Spleen (tissue), 11 donors: ENCODE measurements around the gene NR1I3. TPM values are rescaled to one million over a fixed set of nuclear protein-coding genes. Genes with fewer than 3 reads are reported as not detected.

Source experiments
- DNase-seq: peaks from one replicate; pipeline ENCODE4 v3.0.0-alpha.2; 2020
- H3K27ac ChIP-seq, 8 donors: fragments of 200-600 bp; sonication (generic) in 7 of 8; 1 replicate in 4 of 8; 2 replicates in 4 of 8; pipeline versions ENCODE4 v1.5.0 to v1.8.0; 2016 to 2021; ENCODE audit warnings: inconsistent platforms in 4 of 8, mild to moderate bottlenecking in 4 of 8, moderate library complexity in 1 of 8
- H3K27me3 ChIP-seq, 7 donors: fragments of 200-600 bp; sonication (generic) in 6 of 7; replicated peaks in 1 of 7; 1 replicate in 4 of 7; 2 replicates in 3 of 7; pipeline versions ENCODE4 v1.5.0 to v1.8.0; 2016 to 2021; ENCODE audit warnings: inconsistent platforms in 3 of 7, mild to moderate bottlenecking in 1 of 7
- H3K36me3 ChIP-seq, 6 donors: fragments of 200-600 bp; sonication (generic) in 5 of 6; 1 replicate in 4 of 6; 2 replicates in 2 of 6; pipeline versions ENCODE4 v1.5.0 to v1.8.0; 2016 to 2021; ENCODE audit warnings: inconsistent platforms in 2 of 6
- H3K4me1 ChIP-seq, 6 donors: fragments of 200-600 bp; sonication (generic) in 5 of 6; 1 replicate in 3 of 6; 2 replicates in 3 of 6; pipeline versions ENCODE4 v1.5.0 to v1.8.0; 2016 to 2021; ENCODE audit warnings: inconsistent platforms in 3 of 6
- H3K4me3 ChIP-seq, 8 donors: fragments of 200-600 bp; sonication (generic) in 7 of 8; 1 replicate in 4 of 8; 2 replicates in 4 of 8; pipeline versions ENCODE4 v1.5.0 to v1.8.0; 2016 to 2021; ENCODE audit warnings: inconsistent platforms in 4 of 8, mild to moderate bottlenecking in 4 of 8, moderate library complexity in 2 of 8
- H3K9me3 ChIP-seq, 8 donors: fragments of 200-600 bp; sonication (generic) in 7 of 8; 1 replicate in 4 of 8; 2 replicates in 4 of 8; pipeline versions ENCODE4 v1.5.0 to v1.8.0; 2016 to 2021; ENCODE audit warnings: inconsistent platforms in 4 of 8
- CTCF ChIP-seq, 11 experiments: fragments of 200-600 bp in 7 of 11; fragments of 450-650 bp in 4 of 11; sonication (generic) in 4 of 11; IDR thresholded peaks in 8 of 11; conservative IDR thresholded peaks in 3 of 11; 1 replicate in 7 of 11; 2 replicates in 4 of 11; pipeline versions ENCODE4 v1.4.0 to v1.8.0; 2016 to 2021; ENCODE audit warnings: antibody characterized with exemption in 11 of 11, inconsistent platforms in 4 of 11, mild to moderate bottlenecking in 1 of 11
- POLR2A ChIP-seq, 3 donors: fragments of 450-650 bp; IDR thresholded peaks; one replicate each; pipeline ENCODE4 v1.5.1; 2017; ENCODE audit warnings: antibody characterized with exemption in 3 of 3, mild to moderate bottlenecking in 1 of 3
- POLR2AphosphoS5 ChIP-seq, 3 donors: sonication (generic); formaldehyde crosslinking; IDR thresholded peaks; one replicate each; pipeline ENCODE4 v1.5.1; 2017; ENCODE audit warnings: antibody characterized with exemption in 3 of 3
- WGBS, 5 donors: extraction: QIAGEN DNeasy Blood & Tissue Kit in 3 of 5; methylation state at CpG; one replicate each; pipeline versions ENCODE4 v1.1.5 to v1.1.7; 2013 to 2018; 5-methylcytosine and 5-hydroxymethylcytosine counted together
- intact Hi-C: fragments of 100-400 bp; cut with DNase I; formaldehyde crosslinking; loops from one replicate; pipeline ENCODE4 v1.15.0; 2023; ENCODE audit warnings: low total_unique reads
- polyA plus RNA-seq, 3 donors: library from polyadenylated mRNA; stranded (reverse); fragments of 200-250 nt; gene quantifications; one replicate each; pipeline ENCODE4 v1.2.1, GENCODE V29; 2013
- total RNA-seq, 7 donors: library from RNA; depleted of rRNA in 3 of 7; stranded (reverse); fragments of >200 nt in 3 of 7; fragmentation: NEBNext Ultra II Directional in 4 of 7; extraction: Animal tissue kit (Norgen Biotek cat#: 25700) in 4 of 7; gene quantifications; one replicate each; pipeline versions ENCODE4 v1.1.0 to v1.2.1, GENCODE V29; 2016 to 2021
- donor health status: healthy with polysubstance abuse.
- donor health status: DM: no; HTN: no; CAD: no; lungs with moderate emphysema.
- donor health status: DM: no; HTN: no; CAD: no.
- donor health status: Bipolar disorder and iron deficiency.
- donor health status: healthy.
- donor health status: DM: no; HTN: no; CAD: no.
- donor health status: DM: yes; HTN: yes; CAD: no.

The NR1I3 gene
- total and polyA plus RNA-seq, 10 donors, result 0.06 to 0.11 TPM; not detected in 8

- no peaks in the 10 kb centered on the region for H3K27me3 ChIP-seq
- peak; percentile 53 for DNase-seq
- 65 to 86% (median 76%) methylated on average over 8 of the region's 8 CpGs for WGBS, 5 donors
- H3K4me1 ChIP-seq, result peaks cover 47 to 94% (median 81%) of the 10 kb centered on the region in 6 donors
- intact Hi-C loops, result no loop called here
- no peak overlapping the region for H3K4me3 ChIP-seq
- H3K9me3 ChIP-seq, result no peaks in the 10 kb centered on the region
- no peak for TF ChIP-seq POLR2A (IDR thresholded peaks at IDR 0.05)
- TF ChIP-seq CTCF (IDR thresholded peaks at IDR 0.05 in 8 of 11, conservative IDR thresholded peaks at IDR 0.05 in 3 of 11), result no peak
- TF ChIP-seq POLR2AphosphoS5 (IDR thresholded peaks at IDR 0.05), result no peak
- H3K27ac ChIP-seq, result no peak overlapping the region
- peaks cover 0 to 8% (median 0%) of the 10 kb centered on the region in 6 donors for H3K36me3 ChIP-seq
These were observed 46.0 kb downstream of the NR1I3 start for GRCh38 chr1:161191971-161192370.

GRCh38 chr1:161190962-161191521 is 47.0 kb downstream of the NR1I3 start:
- peak; percentile 80 for DNase-seq
- H3K4me1 ChIP-seq, result peaks cover 47 to 94% (median 82%) of the 10 kb centered on the region in 6 donors
- intact Hi-C loops, result no loop called here
- TF ChIP-seq POLR2A (IDR thresholded peaks at IDR 0.05) (no peak), POLR2AphosphoS5 (IDR thresholded peaks at IDR 0.05) (peak in 2 of 3 donors; percentile 9 to 25)
- peaks cover 0 to 8% (median 0%) of the 10 kb centered on the region in 6 donors for H3K36me3 ChIP-seq
- WGBS, 5 donors, result 65 to 87% (median 84%) methylated on average over 20 to 22 of the region's 22 CpGs
- H3K9me3 ChIP-seq, result no peaks in the 10 kb centered on the region
- no peak overlapping the region for H3K4me3 ChIP-seq
- peak overlapping the region in 3 of 8 donors; percentile 9 to 55 (median 9) for H3K27ac ChIP-seq
- H3K27me3 ChIP-seq, result no peaks in the 10 kb centered on the region

- Histone ChIP-seq H3K27ac (peak overlapping the region in 2 of 8 donors; percentile 15 to 91), H3K36me3 (peaks cover 0 to 8% (median 0%) of the 10 kb centered on the region in 6 donors), H3K9me3 (no peaks in the 10 kb centered on the region), H3K27me3 (no peaks in the 10 kb centered on the region), H3K4me3 (no peak overlapping the region), H3K4me1 (peaks cover 46 to 94% (median 82%) of the 10 kb centered on the region in 6 donors)
- DNase-seq, result peak; percentile 27
- 95 to 99% (median 98%) methylated on average over 5 of the region's 5 CpGs for WGBS, 5 donors
- TF ChIP-seq POLR2A (IDR thresholded peaks at IDR 0.05), result no peak
- peak in 1 of 3 donors; percentile 7 for TF ChIP-seq POLR2AphosphoS5 (IDR thresholded peaks at IDR 0.05)
- no peak for TF ChIP-seq CTCF (IDR thresholded peaks at IDR 0.05 in 8 of 11, conservative IDR thresholded peaks at IDR 0.05 in 3 of 11)
- intact Hi-C loops, result no loop called here
These were observed 49.0 kb downstream of the NR1I3 start for GRCh38 chr1:161189036-161189435.

- peaks cover 0 to 8% (median 0%) of the 10 kb centered on the region in 6 donors for H3K36me3 ChIP-seq
- WGBS, 5 donors, result 72 to 78% (median 76%) methylated on average over 6 of the region's 6 CpGs
- no peak for TF ChIP-seq CTCF (IDR thresholded peaks at IDR 0.05 in 8 of 11, conservative IDR thresholded peaks at IDR 0.05 in 3 of 11)
- TF ChIP-seq POLR2A (IDR thresholded peaks at IDR 0.05), result no peak
- TF ChIP-seq POLR2AphosphoS5 (IDR thresholded peaks at IDR 0.05), result no peak
- intact Hi-C loops, result no loop called here
- no peak for DNase-seq
- H3K4me1 ChIP-seq, result peaks cover 45 to 94% (median 80%) of the 10 kb centered on the region in 6 donors
- H3K4me3 ChIP-seq, result no peak overlapping the region
- H3K27me3 ChIP-seq, result no peaks in the 10 kb centered on the region
- no peaks in the 10 kb centered on the region for H3K9me3 ChIP-seq
- H3K27ac ChIP-seq, result peak overlapping the region in 5 of 8 donors; percentile 89 to 92 (median 92)
These were observed 49.6 kb downstream of the NR1I3 start for GRCh38 chr1:161188381-161188780.
